Liver (tissue), 9 donors: Measurements from ENCODE around the gene MAPK9. TPM values are rescaled to one million over a fixed set of nuclear protein-coding genes. Genes with fewer than 3 reads are reported as not detected.

Experiments used
- DNase-seq: peaks from one replicate; pipeline ENCODE4 v3.0.0-alpha.2; 2017; ENCODE audit warnings: low spot score
- H3K27ac ChIP-seq, 2 donors: one replicate each; pipeline ENCODE4 v1.7.0; 2013; ENCODE audit warnings: inconsistent platforms in 2 of 2, low read length in 2 of 2, control low read depth in 1 of 2, low read depth in 1 of 2, mild to moderate bottlenecking in 1 of 2
- H3K27me3 ChIP-seq, 4 donors: one replicate each; pipeline versions ENCODE4 v1.6.1 to v1.7.0; 2013; ENCODE audit warnings: low read length in 3 of 4, inconsistent platforms in 1 of 4, mild to moderate bottlenecking in 1 of 4, moderate library complexity in 1 of 4; ENCODE audit not compliant: control insufficient read depth in 4 of 4, insufficient read depth in 4 of 4
- H3K36me3 ChIP-seq, 4 donors: one replicate each; pipeline versions ENCODE4 v1.6.1 to v1.7.0; 2013; ENCODE audit warnings: low read length in 3 of 4, mild to moderate bottlenecking in 3 of 4, low read depth in 1 of 4, moderate library complexity in 1 of 4; ENCODE audit not compliant: control insufficient read depth in 4 of 4, insufficient read depth in 3 of 4
- H3K4me1 ChIP-seq, 4 donors: one replicate each; pipeline versions ENCODE4 v1.6.1 to v1.7.0; 2013; ENCODE audit warnings: low read length in 3 of 4, mild to moderate bottlenecking in 3 of 4, moderate library complexity in 1 of 4; ENCODE audit not compliant: control insufficient read depth in 4 of 4, insufficient read depth in 4 of 4
- H3K4me3 ChIP-seq, 3 donors: one replicate each; pipeline versions ENCODE4 v1.6.1 to v1.7.0; 2013; ENCODE audit warnings: low read length in 3 of 3, control low read depth in 1 of 3, low read depth in 1 of 3, mild to moderate bottlenecking in 1 of 3
- H3K9ac ChIP-seq, 2 donors: one replicate each; pipeline ENCODE4 v1.7.0; 2013; ENCODE audit warnings: low read length in 2 of 2, mild to moderate bottlenecking in 2 of 2, moderate library complexity in 2 of 2, control low read depth in 1 of 2, low read depth in 1 of 2
- H3K9me3 ChIP-seq, 4 donors: one replicate each; pipeline versions ENCODE4 v1.6.1 to v1.7.0; 2013; ENCODE audit warnings: low read length in 3 of 4; ENCODE audit not compliant: control insufficient read depth in 4 of 4
- EGR1 ChIP-seq, 2 donors: IDR thresholded peaks; 2 replicates each; pipeline ENCODE4 v1.6.1; 2016 to 2018; ENCODE audit warnings: antibody characterized with exemption in 2 of 2, low read depth in 2 of 2
- FOXA1 ChIP-seq: IDR thresholded peaks from 2 replicates; pipeline ENCODE4 v1.6.1; 2016; ENCODE audit warnings: antibody characterized with exemption
- FOXA2 ChIP-seq: IDR thresholded peaks from 2 replicates; pipeline ENCODE4 v1.6.1; 2016; ENCODE audit warnings: antibody characterized with exemption
- GABPA ChIP-seq, 2 donors: IDR thresholded peaks in 1 of 2; conservative IDR thresholded peaks in 1 of 2; 2 replicates each; pipeline ENCODE4 v1.6.1; 2016; ENCODE audit warnings: antibody characterized with exemption in 2 of 2, mild to moderate bottlenecking in 1 of 2, moderate library complexity in 1 of 2
- HNF4A ChIP-seq, 2 donors: conservative IDR thresholded peaks; 2 replicates each; pipeline ENCODE4 v1.6.1; 2016; ENCODE audit warnings: antibody characterized with exemption in 2 of 2, mild to moderate bottlenecking in 2 of 2
- HNF4G ChIP-seq: IDR thresholded peaks from 2 replicates; pipeline ENCODE4 v1.6.1; 2016; ENCODE audit warnings: antibody characterized with exemption
- JUND ChIP-seq, 2 donors: IDR thresholded peaks; 2 replicates each; pipeline ENCODE4 v1.6.1; 2016; ENCODE audit warnings: antibody characterized with exemption in 2 of 2
- NR2F2 ChIP-seq: IDR thresholded peaks from 2 replicates; pipeline ENCODE4 v1.6.1; 2016; ENCODE audit warnings: antibody characterized with exemption
- RAD21 ChIP-seq, 2 donors: IDR thresholded peaks; 2 replicates each; pipeline ENCODE4 v1.6.1; 2016; ENCODE audit warnings: antibody characterized with exemption in 2 of 2, mild to moderate bottlenecking in 2 of 2
- RXRA ChIP-seq, 2 donors: IDR thresholded peaks; 2 replicates each; pipeline ENCODE4 v1.6.1; 2017 to 2018; ENCODE audit warnings: antibody characterized with exemption in 2 of 2, mild to moderate bottlenecking in 1 of 2
- SP1 ChIP-seq: IDR thresholded peaks from 2 replicates; pipeline ENCODE4 v1.6.1; 2018; ENCODE audit warnings: antibody characterized with exemption, mild to moderate bottlenecking
- TAF1 ChIP-seq: conservative IDR thresholded peaks from 2 replicates; pipeline ENCODE4 v1.6.1; 2016; ENCODE audit warnings: antibody characterized with exemption, mild to moderate bottlenecking
- YY1 ChIP-seq: IDR thresholded peaks from 2 replicates; pipeline ENCODE4 v1.6.1; 2016; ENCODE audit warnings: antibody characterized with exemption, mild to moderate bottlenecking
- WGBS: extraction: QIAGEN DNeasy Blood & Tissue Kit; methylation state at CpG from one replicate; pipeline ENCODE4 v1.1.7; 2013; 5-methylcytosine and 5-hydroxymethylcytosine counted together
- polyA plus RNA-seq, 2 donors: library from polyadenylated mRNA; stranded (reverse) in 1 of 2; unstranded in 1 of 2; fragments of 200-250 nt in 1 of 2; fragments of >200 nt in 1 of 2; fragmentation: Nextera tagmentation in 1 of 2; extraction: Ambion mirVana in 1 of 2; gene quantifications; one replicate each; pipeline versions ENCODE4 v1.2.1 to v1.2.3, GENCODE V29; 2013 to 2015
- total RNA-seq, 2 donors: library from RNA; depleted of rRNA; stranded (reverse); fragments of >200 nt; gene quantifications; one replicate each; pipeline ENCODE4 v1.2.3, GENCODE V29; 2014
- TF ChIP-seq, protein P1 (sequence below): IDR thresholded peaks from 2 replicates; pipeline ENCODE4 v1.6.1; 2016; ENCODE audit warnings: antibody characterized with exemption
- TF ChIP-seq, protein P2 (sequence below): IDR thresholded peaks from 2 replicates; pipeline ENCODE4 v1.6.1; 2016; ENCODE audit warnings: antibody characterized with exemption
- TF ChIP-seq, protein P3 (sequence below): fragments of 150-350 bp; IDR thresholded peaks from 2 replicates; pipeline ENCODE4 v1.5.1; 2017; ENCODE audit warnings: improper control_type of control experiment, low read depth, low read length; ENCODE audit not compliant: missing input control
- TF ChIP-seq, protein P4 (sequence below): IDR thresholded peaks from 2 replicates; pipeline ENCODE4 v1.6.1; 2016; ENCODE audit warnings: antibody characterized with exemption
- TF ChIP-seq, protein P5 (sequence below): IDR thresholded peaks from 2 replicates; pipeline ENCODE4 v1.6.1; 2016; ENCODE audit warnings: antibody characterized with exemption, mild to moderate bottlenecking
- donor health status: healthy.
- donor health status: healthy.
- donor health status: healthy.
- donor health status: healthy.
- donor health status: healthy.

Gene MAPK9
- total and polyA plus RNA-seq, 4 donors: 3.8 to 22.7 (median 12.8) TPM

DNA sequence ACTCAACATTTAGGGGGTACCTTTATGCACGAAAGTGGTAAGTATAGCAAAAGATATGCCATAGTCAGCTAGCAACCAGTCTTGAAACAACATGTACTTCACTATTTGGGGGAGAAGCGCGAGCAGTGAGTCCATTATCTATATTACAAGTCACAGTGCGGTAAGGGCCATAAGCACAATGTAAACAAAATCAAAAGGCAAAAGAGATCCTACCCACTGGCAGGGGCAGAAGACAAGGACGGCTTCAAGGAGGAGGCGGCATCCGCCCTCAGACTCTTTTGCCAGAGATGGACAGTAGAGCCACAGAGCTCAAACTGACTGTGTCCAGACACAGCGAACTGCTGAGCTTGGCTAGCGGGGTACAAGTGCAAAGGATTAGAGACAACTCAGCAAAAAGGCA, 9.6 kb downstream of the MAPK9 start:
- no peak for TF ChIP-seq GABPA (IDR thresholded peaks at IDR 0.05 in 1 of 2, conservative IDR thresholded peaks at IDR 0.05 in 1 of 2)
- no peak for TF ChIP-seq EGR1 (IDR thresholded peaks at IDR 0.05; ENCODE audit: low read depth in 2 of 2)
- no peak for TF ChIP-seq YY1
- TF ChIP-seq, protein P1, sequence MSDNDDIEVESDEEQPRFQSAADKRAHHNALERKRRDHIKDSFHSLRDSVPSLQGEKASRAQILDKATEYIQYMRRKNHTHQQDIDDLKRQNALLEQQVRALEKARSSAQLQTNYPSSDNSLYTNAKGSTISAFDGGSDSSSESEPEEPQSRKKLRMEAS: no peak
- peak overlapping the region in 2 of 3 donors; percentile 40 to 67 for H3K4me3 ChIP-seq
- H3K9ac ChIP-seq: no peak overlapping the region
- no peaks in the 10 kb centered on the region for H3K4me1 ChIP-seq
- DNase-seq: no peak
- H3K36me3 ChIP-seq: peaks cover 7 to 65% (median 48%) of the 10 kb centered on the region in 4 donors
- H3K9me3 ChIP-seq: peaks cover 7 to 33% (median 28%) of the 10 kb centered on the region in 4 donors
- 99% methylated on average over 9 of the region's 9 CpGs for WGBS
- H3K27ac ChIP-seq: no peak overlapping the region
- H3K27me3 ChIP-seq: no peaks in the 10 kb centered on the region

DNA sequence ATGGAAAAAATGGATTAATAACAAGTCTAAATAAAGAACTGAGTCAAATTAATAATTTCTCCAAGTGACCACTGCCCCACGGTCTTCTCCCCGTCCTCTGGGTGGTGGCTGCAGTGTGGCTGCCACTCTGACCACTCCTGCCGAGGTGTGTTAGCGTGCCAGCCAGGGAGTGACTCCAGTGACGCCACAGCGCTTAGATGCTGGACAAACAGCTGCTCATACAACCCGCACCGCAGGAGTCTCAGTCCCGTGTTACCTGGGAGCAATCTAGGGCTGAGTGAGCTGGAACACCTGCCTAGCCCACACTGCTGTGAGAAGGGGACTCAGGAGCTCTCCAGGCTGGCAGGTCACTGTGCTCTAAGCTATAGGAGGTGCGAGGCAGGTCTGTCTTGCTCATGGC, 10.2 kb downstream of the MAPK9 start:
- Histone ChIP-seq H3K27me3 (no peaks in the 10 kb centered on the region), H3K4me1 (no peaks in the 10 kb centered on the region), H3K9ac (no peak overlapping the region), H3K4me3 (peak overlapping the region in 1 of 3 donors; percentile 31), H3K27ac (no peak overlapping the region), H3K9me3 (peaks cover 9 to 36% (median 31%) of the 10 kb centered on the region in 4 donors), H3K36me3 (peaks cover 8 to 70% (median 53%) of the 10 kb centered on the region in 4 donors)
- TF ChIP-seq, protein P2, sequence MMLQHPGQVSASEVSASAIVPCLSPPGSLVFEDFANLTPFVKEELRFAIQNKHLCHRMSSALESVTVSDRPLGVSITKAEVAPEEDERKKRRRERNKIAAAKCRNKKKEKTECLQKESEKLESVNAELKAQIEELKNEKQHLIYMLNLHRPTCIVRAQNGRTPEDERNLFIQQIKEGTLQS: no peak
- TF ChIP-seq EGR1 (IDR thresholded peaks at IDR 0.05; ENCODE audit: low read depth in 2 of 2) (no peak), SP1 (no peak), NR2F2 (no peak), YY1 (no peak), FOXA1 (no peak), GABPA (IDR thresholded peaks at IDR 0.05 in 1 of 2, conservative IDR thresholded peaks at IDR 0.05 in 1 of 2) (no peak), HNF4A (conservative IDR thresholded peaks at IDR 0.05) (no peak), FOXA2 (no peak), JUND (IDR thresholded peaks at IDR 0.05) (no peak), TAF1 (no peak), RXRA (IDR thresholded peaks at IDR 0.05) (no peak), HNF4G (no peak), RAD21 (IDR thresholded peaks at IDR 0.05) (no peak)
- TF ChIP-seq, protein P1: no peak
- TF ChIP-seq, protein P3, sequence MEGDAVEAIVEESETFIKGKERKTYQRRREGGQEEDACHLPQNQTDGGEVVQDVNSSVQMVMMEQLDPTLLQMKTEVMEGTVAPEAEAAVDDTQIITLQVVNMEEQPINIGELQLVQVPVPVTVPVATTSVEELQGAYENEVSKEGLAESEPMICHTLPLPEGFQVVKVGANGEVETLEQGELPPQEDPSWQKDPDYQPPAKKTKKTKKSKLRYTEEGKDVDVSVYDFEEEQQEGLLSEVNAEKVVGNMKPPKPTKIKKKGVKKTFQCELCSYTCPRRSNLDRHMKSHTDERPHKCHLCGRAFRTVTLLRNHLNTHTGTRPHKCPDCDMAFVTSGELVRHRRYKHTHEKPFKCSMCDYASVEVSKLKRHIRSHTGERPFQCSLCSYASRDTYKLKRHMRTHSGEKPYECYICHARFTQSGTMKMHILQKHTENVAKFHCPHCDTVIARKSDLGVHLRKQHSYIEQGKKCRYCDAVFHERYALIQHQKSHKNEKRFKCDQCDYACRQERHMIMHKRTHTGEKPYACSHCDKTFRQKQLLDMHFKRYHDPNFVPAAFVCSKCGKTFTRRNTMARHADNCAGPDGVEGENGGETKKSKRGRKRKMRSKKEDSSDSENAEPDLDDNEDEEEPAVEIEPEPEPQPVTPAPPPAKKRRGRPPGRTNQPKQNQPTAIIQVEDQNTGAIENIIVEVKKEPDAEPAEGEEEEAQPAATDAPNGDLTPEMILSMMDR: no peak
- TF ChIP-seq, protein P4, sequence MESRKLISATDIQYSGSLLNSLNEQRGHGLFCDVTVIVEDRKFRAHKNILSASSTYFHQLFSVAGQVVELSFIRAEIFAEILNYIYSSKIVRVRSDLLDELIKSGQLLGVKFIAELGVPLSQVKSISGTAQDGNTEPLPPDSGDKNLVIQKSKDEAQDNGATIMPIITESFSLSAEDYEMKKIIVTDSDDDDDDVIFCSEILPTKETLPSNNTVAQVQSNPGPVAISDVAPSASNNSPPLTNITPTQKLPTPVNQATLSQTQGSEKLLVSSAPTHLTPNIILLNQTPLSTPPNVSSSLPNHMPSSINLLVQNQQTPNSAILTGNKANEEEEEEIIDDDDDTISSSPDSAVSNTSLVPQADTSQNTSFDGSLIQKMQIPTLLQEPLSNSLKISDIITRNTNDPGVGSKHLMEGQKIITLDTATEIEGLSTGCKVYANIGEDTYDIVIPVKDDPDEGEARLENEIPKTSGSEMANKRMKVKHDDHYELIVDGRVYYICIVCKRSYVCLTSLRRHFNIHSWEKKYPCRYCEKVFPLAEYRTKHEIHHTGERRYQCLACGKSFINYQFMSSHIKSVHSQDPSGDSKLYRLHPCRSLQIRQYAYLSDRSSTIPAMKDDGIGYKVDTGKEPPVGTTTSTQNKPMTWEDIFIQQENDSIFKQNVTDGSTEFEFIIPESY: no peak
- TF ChIP-seq, protein P5, sequence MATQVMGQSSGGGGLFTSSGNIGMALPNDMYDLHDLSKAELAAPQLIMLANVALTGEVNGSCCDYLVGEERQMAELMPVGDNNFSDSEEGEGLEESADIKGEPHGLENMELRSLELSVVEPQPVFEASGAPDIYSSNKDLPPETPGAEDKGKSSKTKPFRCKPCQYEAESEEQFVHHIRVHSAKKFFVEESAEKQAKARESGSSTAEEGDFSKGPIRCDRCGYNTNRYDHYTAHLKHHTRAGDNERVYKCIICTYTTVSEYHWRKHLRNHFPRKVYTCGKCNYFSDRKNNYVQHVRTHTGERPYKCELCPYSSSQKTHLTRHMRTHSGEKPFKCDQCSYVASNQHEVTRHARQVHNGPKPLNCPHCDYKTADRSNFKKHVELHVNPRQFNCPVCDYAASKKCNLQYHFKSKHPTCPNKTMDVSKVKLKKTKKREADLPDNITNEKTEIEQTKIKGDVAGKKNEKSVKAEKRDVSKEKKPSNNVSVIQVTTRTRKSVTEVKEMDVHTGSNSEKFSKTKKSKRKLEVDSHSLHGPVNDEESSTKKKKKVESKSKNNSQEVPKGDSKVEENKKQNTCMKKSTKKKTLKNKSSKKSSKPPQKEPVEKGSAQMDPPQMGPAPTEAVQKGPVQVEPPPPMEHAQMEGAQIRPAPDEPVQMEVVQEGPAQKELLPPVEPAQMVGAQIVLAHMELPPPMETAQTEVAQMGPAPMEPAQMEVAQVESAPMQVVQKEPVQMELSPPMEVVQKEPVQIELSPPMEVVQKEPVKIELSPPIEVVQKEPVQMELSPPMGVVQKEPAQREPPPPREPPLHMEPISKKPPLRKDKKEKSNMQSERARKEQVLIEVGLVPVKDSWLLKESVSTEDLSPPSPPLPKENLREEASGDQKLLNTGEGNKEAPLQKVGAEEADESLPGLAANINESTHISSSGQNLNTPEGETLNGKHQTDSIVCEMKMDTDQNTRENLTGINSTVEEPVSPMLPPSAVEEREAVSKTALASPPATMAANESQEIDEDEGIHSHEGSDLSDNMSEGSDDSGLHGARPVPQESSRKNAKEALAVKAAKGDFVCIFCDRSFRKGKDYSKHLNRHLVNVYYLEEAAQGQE: no peak
- WGBS: 93% methylated on average over 10 of the region's 10 CpGs
- DNase-seq: no peak
